HG02885 (cell line): Measurements from ENCODE around the gene ACMSD.

Experiments
- ATAC-seq: cut with Tn5 transposase; IDR thresholded peaks from one replicate; pipeline ENCODE4 v1.9.1; 2021; ENCODE audit warnings: mild to moderate bottlenecking; ENCODE audit not compliant: unreplicated experiment, poor library complexity

Gene ACMSD

GRCh38 chr2:134936691-134937090 is 98.3 kb downstream of the ACMSD start:
- ATAC-seq, result no peak

DNA sequence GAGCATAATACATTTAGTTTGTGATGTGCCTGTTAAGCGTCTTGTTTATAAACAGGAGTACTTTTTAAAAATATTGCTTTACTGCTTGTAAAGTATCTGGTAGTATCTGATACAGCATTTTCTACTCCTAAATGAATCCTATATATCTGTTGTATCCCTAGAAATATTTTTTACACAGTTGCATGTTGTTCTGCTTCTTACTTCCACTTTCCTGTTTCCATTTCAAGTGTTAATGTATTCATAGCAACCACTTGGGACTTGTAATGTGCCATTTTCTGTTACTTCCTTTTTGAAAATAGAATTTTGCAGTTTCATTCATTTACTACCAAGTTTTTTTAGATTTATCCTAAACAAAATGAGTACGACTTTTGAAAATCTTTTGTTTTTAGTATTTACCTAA is 105.1 kb downstream of the ACMSD start:
- peak; percentile 79 for ATAC-seq

DNA sequence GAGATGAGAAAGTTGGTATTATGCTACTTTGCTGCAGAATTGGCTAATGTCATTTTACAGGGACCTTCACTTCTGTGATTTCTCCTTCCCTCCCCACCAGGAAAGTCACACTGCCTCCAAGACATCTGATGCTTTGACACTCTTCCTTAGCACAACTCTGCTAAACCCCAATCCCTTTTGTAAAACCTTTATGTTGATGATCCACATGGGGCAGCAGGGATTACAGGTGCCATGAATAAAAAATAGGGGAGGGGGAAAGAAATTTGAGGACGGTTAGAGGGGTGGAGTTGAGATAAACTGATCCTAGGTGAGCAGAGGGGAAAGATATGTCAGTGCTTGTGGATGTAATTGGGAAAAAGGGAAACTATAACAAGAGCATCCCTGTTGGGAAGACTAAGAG is 106.6 kb downstream of the ACMSD start:
- ATAC-seq, result no peak

GRCh38 chr2:134946073-134946472 is 107.7 kb downstream of the ACMSD start:
- ATAC-seq, result no peak

- ATAC-seq, result no peak
Observed at GRCh38 chr2:134949981-134950708, 111.7 kb downstream of the ACMSD start.

GRCh38 chr2:134950886-134951285 is 112.5 kb downstream of the ACMSD start:
- no peak for ATAC-seq
